ENCODE data around the gene MAST1. TPM values are rescaled to one million over a fixed set of nuclear protein-coding genes. Genes with fewer than 3 reads are reported as not detected.

The MAST1 gene
- total RNA-seq, 2 experiments from 2014 or later: 0.22 to 0.60 TPM

GRCh38 chr19:12865746-12866415 is 27.6 kb downstream of the MAST1 start:
- H3K4me1 ChIP-seq (ENCODE audit: insufficient read depth, low read length): peaks cover 11% of the 10 kb centered on the region
- POLR2A ChIA-PET: no interaction called here
- CTCF ChIA-PET: interaction anchor here (0.9 kb wide), 1 partner anchor 100 kb away, joined by 3 read pairs; no protein-coding TSS in a partner anchor
- H3K36me3 ChIP-seq (ENCODE audit: insufficient read depth, low read length): no peaks in the 10 kb centered on the region
- no peaks in the 10 kb centered on the region for H3K9me3 Mint-ChIP-seq
- H3K27me3 Mint-ChIP-seq: peaks cover 12% of the 10 kb centered on the region
- no peak overlapping the region for H3K27ac Mint-ChIP-seq
- TF ChIP-seq, protein P1, sequence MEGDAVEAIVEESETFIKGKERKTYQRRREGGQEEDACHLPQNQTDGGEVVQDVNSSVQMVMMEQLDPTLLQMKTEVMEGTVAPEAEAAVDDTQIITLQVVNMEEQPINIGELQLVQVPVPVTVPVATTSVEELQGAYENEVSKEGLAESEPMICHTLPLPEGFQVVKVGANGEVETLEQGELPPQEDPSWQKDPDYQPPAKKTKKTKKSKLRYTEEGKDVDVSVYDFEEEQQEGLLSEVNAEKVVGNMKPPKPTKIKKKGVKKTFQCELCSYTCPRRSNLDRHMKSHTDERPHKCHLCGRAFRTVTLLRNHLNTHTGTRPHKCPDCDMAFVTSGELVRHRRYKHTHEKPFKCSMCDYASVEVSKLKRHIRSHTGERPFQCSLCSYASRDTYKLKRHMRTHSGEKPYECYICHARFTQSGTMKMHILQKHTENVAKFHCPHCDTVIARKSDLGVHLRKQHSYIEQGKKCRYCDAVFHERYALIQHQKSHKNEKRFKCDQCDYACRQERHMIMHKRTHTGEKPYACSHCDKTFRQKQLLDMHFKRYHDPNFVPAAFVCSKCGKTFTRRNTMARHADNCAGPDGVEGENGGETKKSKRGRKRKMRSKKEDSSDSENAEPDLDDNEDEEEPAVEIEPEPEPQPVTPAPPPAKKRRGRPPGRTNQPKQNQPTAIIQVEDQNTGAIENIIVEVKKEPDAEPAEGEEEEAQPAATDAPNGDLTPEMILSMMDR (IDR thresholded peaks at IDR 0.05): no peak
- no peaks in the 10 kb centered on the region for H3K36me3 Mint-ChIP-seq (ENCODE audit: low read depth)
- H3K4me3 ChIP-seq (ENCODE audit: low read length): no peak overlapping the region
- H3K27me3 ChIP-seq (ENCODE audit: control insufficient read depth in 1 of 2, insufficient read depth in 2 of 2, low read length in 2 of 2): no peaks in the 10 kb centered on the region
- no peaks in the 10 kb centered on the region for H3K9me3 ChIP-seq (ENCODE audit: control insufficient read depth in 1 of 2, insufficient read depth in 1 of 2, low read length in 2 of 2)
- no peak for DNase-seq
- H3K4me1 Mint-ChIP-seq (ENCODE audit: low read depth): peaks cover 9% of the 10 kb centered on the region
- intact Hi-C loops (cut with DNase I, micrococcal nuclease): no loop called here
- H3K4me3 Mint-ChIP-seq: peak overlapping the region; percentile 23
- no peak overlapping the region for H3K27ac ChIP-seq (ENCODE audit: low read depth in 1 of 2, low read length in 2 of 2)
- ATAC-seq (ENCODE audit: poor library complexity): no peak

- CTCF ChIA-PET: no interaction called here
- intact Hi-C loops (cut with DNase I, micrococcal nuclease): no loop called here
These were observed 28.3 kb downstream of the MAST1 start for GRCh38 chr19:12866416-12867119.

More at GRCh38 chr19:12866416-12867119, 28.3 kb downstream of the MAST1 start:
- Mint-ChIP-seq H3K4me3 (peak overlapping the region; percentile 77), H3K27me3 (peaks cover 7% of the 10 kb centered on the region), H3K4me1 (ENCODE audit: low read depth) (peaks cover 9% of the 10 kb centered on the region), H3K27ac (no peak overlapping the region), H3K9me3 (no peaks in the 10 kb centered on the region), H3K36me3 (ENCODE audit: low read depth) (no peaks in the 10 kb centered on the region)
- no peaks in the 10 kb centered on the region for H3K27me3 ChIP-seq (ENCODE audit: control insufficient read depth in 1 of 2, insufficient read depth in 2 of 2, low read length in 2 of 2)
- POLR2A ChIA-PET: interaction anchor here (1.4 kb wide), 1 partner anchor 24 kb away, joined by 5 read pairs; the partner anchor contains the start of gene GCDH
- no peak overlapping the region for H3K4me3 ChIP-seq (ENCODE audit: low read length)
- peak in 1 of 14 experiments; percentile 20 for DNase-seq
- no peak overlapping the region for H3K27ac ChIP-seq (ENCODE audit: low read depth in 1 of 2, low read length in 2 of 2)
- no peaks in the 10 kb centered on the region for H3K36me3 ChIP-seq (ENCODE audit: insufficient read depth, low read length)
- ATAC-seq (ENCODE audit: poor library complexity): no peak
- TF ChIP-seq, protein P1 (IDR thresholded peaks at IDR 0.05): no peak
- no peaks in the 10 kb centered on the region for H3K9me3 ChIP-seq (ENCODE audit: control insufficient read depth in 1 of 2, insufficient read depth in 1 of 2, low read length in 2 of 2)
- H3K4me1 ChIP-seq (ENCODE audit: insufficient read depth, low read length): peaks cover 11% of the 10 kb centered on the region
